ENCODE results near the gene SLIT3. TPM values are rescaled to one million over a fixed set of nuclear protein-coding genes. Genes with fewer than 3 reads are reported as not detected.

The SLIT3 gene
- total and polyA plus RNA-seq, 10 of the 15 experiments (the other 5 are each of a cell fraction or from before 2014, with no cell fraction given), result 0.05 TPM; not detected in 9

GRCh38 chr5:169009123-169009522 lies 291.8 kb downstream of the SLIT3 start:
- no peaks in the 10 kb centered on the region for H3K9me3 ChIP-seq (replicated peaks; ENCODE audit: control insufficient read depth, insufficient read depth, low read length)
- no peak overlapping the region for H3K4me3 ChIP-seq
- SMC1A ChIA-PET (ENCODE audit: uncharacterized antibody, unreplicated experiment), result no interaction called here
- DNase-seq (ENCODE audit: low read depth, low spot score) (no peak), ATAC-seq (no peak), FAIRE-seq (no peak)
- CTCF ChIA-PET, result interaction anchor here (1.0 kb wide), 1 partner anchor 22 kb away, joined by 3 read pairs; no protein-coding TSS in a partner anchor
- no peaks in the 10 kb centered on the region for H3K36me3 ChIP-seq (ENCODE audit: control insufficient read depth in 2 of 2, insufficient read depth in 2 of 2, low read length in 1 of 2)
- peaks cover 0 to 3% of the 10 kb centered on the region in 2 experiments; a peak in 3 of 4 replicates for H3K27me3 ChIP-seq (replicated peaks in 1 of 2; ENCODE audit: control insufficient read depth in 2 of 2, insufficient read depth in 2 of 2, low read length in 1 of 2)
- no peak overlapping the region for H3K27ac ChIP-seq (ENCODE audit: control insufficient read depth, insufficient read depth)
- no peak overlapping the region for H3K9ac ChIP-seq (ENCODE audit: control insufficient read depth, insufficient read depth, low read length)
- H4K20me1 ChIP-seq (ENCODE audit: control insufficient read depth, insufficient read depth), result no peaks in the 10 kb centered on the region
- TF ChIP-seq SPI1 (IDR thresholded peaks at IDR 0.05; ENCODE audit: borderline replicate concordance, insufficient read depth, low read depth, low read length) (no peak), RBBP5 (conservative IDR thresholded peaks at IDR 0.05) (no peak)
- no peak overlapping the region for H2AFZ ChIP-seq (ENCODE audit: control insufficient read depth, low read depth, low read length)
- H3K4me2 ChIP-seq (ENCODE audit: control insufficient read depth, insufficient read depth), result no peak overlapping the region
- POLR2A ChIA-PET, result no interaction called here
- H3K4me1 ChIP-seq (ENCODE audit: control insufficient read depth, insufficient read depth, low read length), result 0 out of 2 replicates have a peak, but pooled peaks cover 5% of the 10 kb centered on the region
- in situ Hi-C loops (cut with MboI) (no loop called here), intact Hi-C loops (cut with micrococcal nuclease; ENCODE audit: unreplicated experiment) (no loop called here)
- WGBS (ENCODE audit: insufficient coverage, insufficient replicate concordance, low lambda C conversion rate, missing lambda C conversion rate), result 51% methylated on average over 5 of the region's 5 CpGs
- no TSS peak for BruUV-seq (replicated peaks)
- RAD21 ChIA-PET (ENCODE audit: unreplicated experiment), result no interaction called here
- H3K79me2 ChIP-seq (ENCODE audit: control insufficient read depth, insufficient read depth, low read length), result no peaks in the 10 kb centered on the region

DNA sequence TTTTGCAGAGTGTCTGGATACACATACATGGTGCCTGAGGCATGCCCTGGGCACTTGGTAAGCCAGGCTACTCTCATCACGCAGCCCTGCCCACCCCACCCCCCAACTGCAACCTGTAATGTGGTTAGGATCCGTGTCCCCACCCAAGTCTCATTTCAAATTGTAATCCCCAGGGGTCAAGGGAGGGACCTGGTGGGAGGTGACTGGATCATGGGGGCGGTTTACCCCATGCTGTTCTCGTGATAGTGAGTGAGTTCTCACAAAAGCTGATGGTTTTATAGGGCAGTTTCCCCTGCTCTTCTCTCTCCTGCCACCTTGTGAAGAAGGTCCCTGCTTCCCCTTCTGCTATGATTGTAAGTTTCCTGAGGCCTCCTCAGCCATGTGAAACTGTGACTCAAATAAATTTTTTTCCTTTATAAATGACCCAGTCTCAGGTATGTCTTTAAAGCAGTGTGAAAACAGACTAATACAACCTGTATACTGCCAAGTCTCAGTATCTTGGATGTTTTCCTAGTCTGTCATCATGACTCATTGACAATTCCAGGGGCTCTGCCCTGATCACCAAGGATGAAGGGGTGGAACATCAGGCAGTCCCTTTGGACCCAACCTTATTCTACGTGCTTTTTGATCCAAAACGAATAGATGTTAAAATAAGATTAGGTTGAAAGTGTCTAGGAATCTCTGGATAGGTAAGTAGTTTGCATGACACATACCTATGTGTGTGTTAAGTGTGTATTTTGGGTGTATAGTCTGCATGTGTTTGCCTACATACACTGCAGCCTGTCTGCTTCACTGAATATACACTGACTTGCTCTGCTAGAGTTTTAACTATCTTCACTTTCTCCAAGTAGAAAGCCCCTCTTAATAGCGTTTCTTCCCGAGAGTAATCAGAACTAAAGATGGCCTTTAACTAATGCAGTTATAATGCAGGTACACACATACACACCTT lies 293.8 kb downstream of the SLIT3 start:
- ChIA-PET POLR2A (no interaction called here), RAD21 (ENCODE audit: unreplicated experiment) (no interaction called here), CTCF (no interaction called here), SMC1A (ENCODE audit: uncharacterized antibody, unreplicated experiment) (no interaction called here)
- FAIRE-seq (no peak), ATAC-seq (no peak), DNase-seq (ENCODE audit: low read depth, low spot score) (no peak)
- in situ Hi-C loops (cut with MboI) (no loop called here), intact Hi-C loops (cut with micrococcal nuclease; ENCODE audit: unreplicated experiment) (no loop called here)
- H3K4me3 ChIP-seq, result no peak overlapping the region
- H2AFZ ChIP-seq (ENCODE audit: control insufficient read depth, low read depth, low read length), result no peak overlapping the region
- H3K9me3 ChIP-seq (replicated peaks; ENCODE audit: control insufficient read depth, insufficient read depth, low read length), result no peaks in the 10 kb centered on the region
- H3K27me3 ChIP-seq (replicated peaks in 1 of 2; ENCODE audit: control insufficient read depth in 2 of 2, insufficient read depth in 2 of 2, low read length in 1 of 2), result peaks cover 0 to 3% of the 10 kb centered on the region in 2 experiments; a peak in 3 of 4 replicates
- H3K36me3 ChIP-seq (ENCODE audit: control insufficient read depth in 2 of 2, insufficient read depth in 2 of 2, low read length in 1 of 2), result no peaks in the 10 kb centered on the region
- WGBS (ENCODE audit: insufficient coverage, insufficient replicate concordance, low lambda C conversion rate, missing lambda C conversion rate), result 13% methylated on average over 8 of the region's 8 CpGs
- BruUV-seq (replicated peaks), result no TSS peak
- no peak overlapping the region for H3K4me2 ChIP-seq (ENCODE audit: control insufficient read depth, insufficient read depth)
- no peaks in the 10 kb centered on the region for H4K20me1 ChIP-seq (ENCODE audit: control insufficient read depth, insufficient read depth)
- no peak overlapping the region for H3K9ac ChIP-seq (ENCODE audit: control insufficient read depth, insufficient read depth, low read length)
- H3K27ac ChIP-seq (ENCODE audit: control insufficient read depth, insufficient read depth), result no peak overlapping the region
- no peaks in the 10 kb centered on the region for H3K79me2 ChIP-seq (ENCODE audit: control insufficient read depth, insufficient read depth, low read length)
- H3K4me1 ChIP-seq (ENCODE audit: control insufficient read depth, insufficient read depth, low read length), result no peaks in the 10 kb centered on the region
- no peak for TF ChIP-seq DPF2 (IDR thresholded peaks at IDR 0.05)
- TF ChIP-seq SUZ12 (IDR thresholded peaks at IDR 0.05; ENCODE audit: unreplicated experiment), result no peak
- no peak for TF ChIP-seq SKIL (IDR thresholded peaks at IDR 0.05; ENCODE audit: low read depth, poor library complexity, severe bottlenecking)
- no peak for TF ChIP-seq MXI1 (IDR thresholded peaks at IDR 0.05; ENCODE audit: low read depth, low read length)
- TF ChIP-seq ZBTB4 (CRISPR knock-in tag; IDR thresholded peaks at IDR 0.05), result no peak
- TF ChIP-seq CHD1 (IDR thresholded peaks at IDR 0.05; ENCODE audit: low read depth, low read length), result no peak
- no peak for TF ChIP-seq TCF12 (IDR thresholded peaks at IDR 0.05; ENCODE audit: low read depth, low read length)
- no peak for TF ChIP-seq SMAD1 (IDR thresholded peaks at IDR 0.05; ENCODE audit: low read depth, partially characterized antibody)
